K562 treated with DMSO at 1 percent for 48 hours (cell line): ENCODE measurements around the gene IL17RE. TPM values are rescaled to one million over a fixed set of nuclear protein-coding genes. Genes with fewer than 3 reads are reported as not detected.

Experiments
- total RNA-seq: library from RNA; unstranded; fragments of 300-600 nt; gene quantifications from 2 replicates; pipeline ENCODE4 v1.2.3, GENCODE V29; 2022; ENCODE audit warnings: low replicate concordance; ENCODE audit errors: extremely low read depth

The IL17RE gene, protein sequence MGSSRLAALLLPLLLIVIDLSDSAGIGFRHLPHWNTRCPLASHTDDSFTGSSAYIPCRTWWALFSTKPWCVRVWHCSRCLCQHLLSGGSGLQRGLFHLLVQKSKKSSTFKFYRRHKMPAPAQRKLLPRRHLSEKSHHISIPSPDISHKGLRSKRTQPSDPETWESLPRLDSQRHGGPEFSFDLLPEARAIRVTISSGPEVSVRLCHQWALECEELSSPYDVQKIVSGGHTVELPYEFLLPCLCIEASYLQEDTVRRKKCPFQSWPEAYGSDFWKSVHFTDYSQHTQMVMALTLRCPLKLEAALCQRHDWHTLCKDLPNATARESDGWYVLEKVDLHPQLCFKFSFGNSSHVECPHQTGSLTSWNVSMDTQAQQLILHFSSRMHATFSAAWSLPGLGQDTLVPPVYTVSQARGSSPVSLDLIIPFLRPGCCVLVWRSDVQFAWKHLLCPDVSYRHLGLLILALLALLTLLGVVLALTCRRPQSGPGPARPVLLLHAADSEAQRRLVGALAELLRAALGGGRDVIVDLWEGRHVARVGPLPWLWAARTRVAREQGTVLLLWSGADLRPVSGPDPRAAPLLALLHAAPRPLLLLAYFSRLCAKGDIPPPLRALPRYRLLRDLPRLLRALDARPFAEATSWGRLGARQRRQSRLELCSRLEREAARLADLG
- not detected in 2 replicates for total RNA-seq

DNA sequence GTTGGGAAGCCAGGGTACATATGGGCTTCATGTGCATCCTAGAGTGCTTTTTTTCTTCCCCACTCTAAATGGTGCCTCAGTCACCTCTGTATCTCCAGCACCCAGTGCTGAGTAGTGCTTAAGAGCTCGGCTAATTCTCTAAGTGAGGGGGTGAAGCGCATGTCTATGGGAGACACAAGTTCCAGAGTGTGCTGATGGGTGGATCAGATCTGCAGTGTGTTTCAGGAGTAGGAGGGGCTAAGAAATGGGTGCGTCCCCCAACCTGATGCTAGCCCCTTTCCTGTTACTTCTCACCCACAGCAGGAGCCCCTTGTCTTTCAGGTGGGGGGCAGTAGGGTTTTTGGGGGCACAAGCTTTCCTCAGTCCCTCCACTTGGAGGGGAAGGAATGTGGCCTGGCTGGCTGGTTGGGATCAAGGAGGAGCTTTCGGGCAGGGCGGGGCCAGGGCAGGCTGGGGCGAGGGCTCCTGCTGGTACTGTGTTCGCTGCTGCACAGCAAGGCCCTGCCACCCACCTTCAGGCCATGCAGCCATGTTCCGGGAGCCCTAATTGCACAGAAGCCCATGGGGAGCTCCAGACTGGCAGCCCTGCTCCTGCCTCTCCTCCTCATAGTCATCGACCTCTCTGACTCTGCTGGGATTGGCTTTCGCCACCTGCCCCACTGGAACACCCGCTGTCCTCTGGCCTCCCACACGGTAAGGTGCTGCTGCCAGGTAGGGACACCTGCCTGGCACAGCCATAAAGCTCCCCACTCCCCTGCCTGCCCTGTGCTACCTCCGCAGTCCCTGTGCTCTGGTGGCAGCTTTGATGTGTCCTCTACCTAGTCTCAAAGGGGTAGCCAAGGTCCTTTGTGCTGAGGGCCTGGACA, at the start of gene IL17RE:
IL17RE (plus strand) TSS at position 477 of the 866 bp plus-strand sequence; CDS start at position 562, 85 bp downstream.

DNA sequence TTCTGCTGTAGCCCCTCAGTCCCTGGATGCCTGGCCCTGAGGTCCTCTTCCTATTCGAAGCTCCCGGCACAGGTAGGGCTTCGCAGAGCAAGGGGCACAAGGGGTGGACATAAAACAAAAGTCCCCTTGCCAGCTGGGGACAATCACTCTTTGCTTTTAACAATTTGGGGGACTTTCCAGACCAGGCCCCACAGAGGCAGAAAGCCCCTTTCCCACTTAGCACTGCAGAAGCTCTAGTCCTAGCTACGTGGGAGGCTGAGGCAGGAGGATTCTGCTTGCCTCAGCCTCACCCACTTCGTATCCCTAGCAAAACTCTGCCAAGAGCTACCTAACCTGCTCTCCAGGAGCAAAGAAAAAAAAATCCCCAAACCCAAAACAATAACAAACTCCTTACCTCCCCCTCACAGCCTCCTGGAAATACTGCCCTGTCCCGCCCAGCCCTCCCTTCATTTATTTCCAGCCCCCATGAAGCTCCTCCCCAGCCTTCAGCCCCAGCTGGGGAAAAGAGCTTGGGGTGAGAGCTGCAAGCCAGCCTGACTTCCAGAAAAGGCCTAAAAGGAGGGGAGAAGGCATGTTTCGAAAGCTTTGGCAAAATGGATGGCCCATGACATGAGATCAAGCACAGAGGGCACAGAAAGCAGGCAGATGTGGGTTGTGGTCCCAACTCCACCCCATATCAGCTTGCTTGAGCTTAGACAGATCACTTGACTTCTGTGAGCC, 22.7 kb upstream of the IL17RE start, which contains the start of gene CIDEC:
CIDEC (minus strand) TSS at position 424 of the 720 bp plus-strand sequence. CDS start 1,767 bp downstream, outside the sequence.

DNA sequence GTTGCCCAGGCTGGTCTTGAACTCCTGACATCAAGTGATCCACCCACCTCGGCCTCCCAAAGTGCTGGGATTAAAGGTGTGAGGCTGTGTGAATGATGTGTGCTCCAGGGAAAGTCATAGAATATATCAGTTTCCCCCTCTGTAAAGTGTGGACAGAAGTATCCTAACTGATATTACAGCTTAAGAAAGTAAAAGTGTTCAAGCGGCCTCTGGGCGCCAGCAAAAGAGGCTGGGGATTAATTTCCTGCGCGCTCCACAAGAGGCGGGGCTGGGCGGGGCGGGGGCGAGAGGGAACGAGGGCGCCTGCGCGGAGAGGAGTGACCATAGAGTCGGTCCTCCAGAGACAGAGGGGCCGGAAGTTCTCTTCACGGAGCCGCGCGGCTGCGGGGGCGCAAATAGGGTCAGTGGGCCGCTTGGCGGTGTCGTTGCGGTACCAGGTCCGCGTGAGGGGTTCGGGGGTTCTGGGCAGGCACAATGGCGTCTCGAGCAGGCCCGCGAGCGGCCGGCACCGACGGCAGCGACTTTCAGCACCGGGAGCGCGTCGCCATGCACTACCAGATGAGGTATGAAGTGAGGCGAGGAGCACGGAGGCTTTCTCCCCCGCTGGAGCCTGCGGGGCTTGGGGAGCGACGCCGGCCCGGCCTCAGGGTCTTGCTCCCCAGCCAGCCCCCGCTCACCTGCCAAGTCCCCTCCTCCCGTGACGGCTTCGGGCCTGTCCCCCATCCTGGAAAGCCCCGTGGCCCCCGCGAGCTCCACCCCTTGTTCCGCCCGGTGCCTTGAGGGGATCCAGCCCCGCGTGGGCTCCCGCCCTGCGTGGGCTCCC, 12.2 kb upstream of the IL17RE start, which contains the start of gene JAGN1:
JAGN1 (plus strand) TSS at position 362 of the 823 bp plus-strand sequence; CDS start at position 475, 113 bp downstream.

DNA sequence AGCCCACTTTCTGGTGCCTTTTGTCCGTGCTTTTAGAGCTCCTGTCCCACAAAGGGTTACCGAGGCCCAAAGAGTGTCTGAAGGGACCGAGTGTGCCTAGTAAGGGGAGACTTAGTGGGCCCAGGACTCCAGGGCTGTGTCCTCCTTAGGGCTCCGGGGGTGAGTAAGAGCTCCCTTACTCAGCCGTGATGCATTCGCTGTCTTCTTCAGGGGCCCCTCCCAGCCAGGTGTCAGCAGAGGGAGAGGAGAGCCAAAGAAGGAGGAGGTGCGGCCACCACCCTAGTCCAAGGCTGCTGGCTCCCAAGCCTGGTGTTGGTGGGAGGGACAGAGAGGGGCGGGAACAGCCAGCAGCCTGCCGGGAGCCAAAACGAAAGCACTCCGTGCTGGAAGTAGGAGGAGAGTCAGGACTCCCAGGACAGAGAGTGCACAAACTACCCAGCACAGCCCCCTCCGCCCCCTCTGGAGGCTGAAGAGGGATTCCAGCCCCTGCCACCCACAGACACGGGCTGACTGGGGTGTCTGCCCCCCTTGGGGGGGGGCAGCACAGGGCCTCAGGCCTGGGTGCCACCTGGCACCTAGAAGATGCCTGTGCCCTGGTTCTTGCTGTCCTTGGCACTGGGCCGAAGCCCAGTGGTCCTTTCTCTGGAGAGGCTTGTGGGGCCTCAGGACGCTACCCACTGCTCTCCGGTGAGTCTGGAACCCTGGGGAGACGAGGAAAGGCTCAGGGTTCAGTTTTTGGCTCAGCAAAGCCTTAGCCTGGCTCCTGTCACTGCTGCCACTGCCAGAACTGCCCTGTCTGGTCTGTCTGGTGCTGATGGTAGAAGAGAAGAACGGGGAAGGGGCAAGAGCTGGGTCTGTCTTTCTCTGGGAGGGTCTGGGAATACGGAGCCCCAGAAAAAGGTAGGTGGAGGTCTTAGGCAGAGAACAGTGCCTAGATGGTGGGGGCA, 14.4 kb downstream of the IL17RE start, which contains the start of gene IL17RC:
IL17RC (plus strand) TSS at position 365 of the 947 bp plus-strand sequence; CDS start at position 583, 218 bp downstream.

DNA sequence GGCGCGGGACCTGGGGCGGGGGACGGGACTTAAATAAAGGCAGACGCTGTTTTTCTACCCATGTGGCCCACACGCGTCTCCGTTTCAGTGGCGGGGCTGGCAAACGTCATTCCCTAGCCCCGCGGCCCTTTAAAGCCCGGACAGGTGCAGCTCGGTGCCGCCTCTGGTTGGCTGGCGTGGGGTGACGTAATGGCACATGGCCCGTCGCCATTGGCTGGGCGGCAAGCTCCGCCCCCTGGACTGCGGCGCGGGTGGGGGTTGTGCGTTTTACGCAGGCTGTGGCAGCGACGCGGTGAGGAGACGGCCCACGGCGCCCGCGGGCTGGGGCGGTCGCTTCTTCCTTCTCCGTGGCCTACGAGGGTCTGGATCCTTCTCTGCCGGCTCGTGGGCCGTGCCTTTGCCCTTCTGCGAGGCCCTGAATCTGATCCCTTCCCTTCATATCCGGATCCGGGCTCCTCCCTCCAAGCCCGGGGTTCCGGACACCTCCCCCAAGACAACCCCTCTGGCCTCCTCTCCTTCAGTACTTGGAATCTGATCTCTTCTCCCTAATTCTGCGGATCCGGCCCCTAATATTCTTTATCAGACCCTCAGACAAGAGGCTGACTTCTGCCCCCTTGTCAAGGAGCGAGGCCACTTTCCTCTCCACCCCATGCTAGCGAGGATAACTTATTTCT, 31.1 kb downstream of the IL17RE start, which contains the start of gene CRELD1:
CRELD1 (plus strand) TSS at position 274 of the 674 bp plus-strand sequence. CDS start 605 bp downstream, outside the sequence.

DNA sequence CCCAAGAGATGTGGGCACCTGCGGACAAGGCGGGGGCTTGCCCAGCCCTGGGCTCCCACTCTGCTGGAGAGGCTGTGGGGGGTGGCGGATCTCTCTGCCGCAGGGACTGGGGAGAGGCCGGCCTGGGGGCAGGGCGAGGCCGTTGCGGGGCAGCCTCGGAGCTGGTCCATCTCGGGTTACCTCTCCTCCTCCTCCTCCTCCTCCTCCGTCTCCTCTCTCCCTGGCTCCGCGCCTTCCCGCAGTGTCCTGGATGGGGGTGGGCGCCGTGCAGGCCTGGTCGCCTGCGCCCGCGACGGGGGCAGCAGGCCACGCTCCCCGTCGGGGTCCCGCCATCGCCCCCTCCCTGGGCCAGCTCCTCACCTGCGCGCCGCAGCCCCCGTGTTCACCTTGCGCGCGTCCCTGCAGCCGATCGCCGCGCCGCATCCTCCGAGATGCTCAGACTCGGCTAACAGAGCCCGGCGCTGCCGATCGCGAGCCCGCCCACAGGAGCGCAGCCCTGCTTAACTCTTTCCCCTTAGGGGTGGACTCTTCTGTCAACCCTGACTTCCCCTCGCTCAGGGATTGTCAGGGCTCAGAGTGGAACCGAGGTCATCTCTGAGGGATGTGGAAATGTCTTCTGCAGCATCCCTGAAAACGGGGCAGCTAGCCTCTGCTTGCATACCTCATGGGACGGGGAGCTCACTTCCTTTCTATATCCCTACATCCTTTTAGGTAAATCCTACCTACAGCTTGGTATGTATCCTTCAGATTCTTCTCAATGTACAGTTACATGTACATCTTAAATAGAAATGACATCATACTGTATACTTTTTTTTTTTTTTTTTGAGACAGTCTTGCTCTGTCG, 49.5 kb downstream of the IL17RE start, which contains the start of gene PRRT3:
PRRT3 (minus strand) TSS at position 447 of the 844 bp plus-strand sequence. CDS start 2,293 bp downstream, outside the sequence.

Other genes starting within 250 kb of the IL17RE start
- gene CPNE9, start 199.0 kb upstream of the IL17RE start, total RNA-seq = not detected in 2 replicates
- gene BRPF1, start 171.1 kb upstream of the IL17RE start, total RNA-seq = not detected in 2 replicates
- gene OGG1, start 152.9 kb upstream of the IL17RE start, total RNA-seq = not detected in 2 replicates
- gene CAMK1, start 132.9 kb upstream of the IL17RE start, total RNA-seq = not detected in 2 replicates
- not detected in 2 replicates for gene TADA3, start 110.4 kb upstream of the IL17RE start, total RNA-seq
- not detected in 2 replicates for gene ARPC4, start 109.8 kb upstream of the IL17RE start, total RNA-seq
- not detected in 2 replicates for gene TTLL3, start 92.6 kb upstream of the IL17RE start, total RNA-seq
- not detected in 2 replicates for gene RPUSD3, start 58.8 kb upstream of the IL17RE start, total RNA-seq
- gene CIDEC, start 22.6 kb upstream of the IL17RE start, total RNA-seq = not detected in 2 replicates
- gene JAGN1, start 12.2 kb upstream of the IL17RE start, total RNA-seq = not detected in 2 replicates
- gene IL17RC, start 14.2 kb downstream of the IL17RE start, total RNA-seq = not detected in 2 replicates
- gene CRELD1, start 31.0 kb downstream of the IL17RE start, total RNA-seq = not detected in 2 replicates
- not detected in 2 replicates for gene PRRT3, start 49.6 kb downstream of the IL17RE start, total RNA-seq
- gene EMC3, start 84.0 kb downstream of the IL17RE start, total RNA-seq = not detected in 2 replicates
- not detected in 2 replicates for gene FANCD2, start 123.6 kb downstream of the IL17RE start, total RNA-seq
- gene FANCD2OS, start 205.4 kb downstream of the IL17RE start, total RNA-seq = not detected in 2 replicates
- not detected in 2 replicates for gene BRK1, start 212.8 kb downstream of the IL17RE start, total RNA-seq
- gene VHL, start 238.9 kb downstream of the IL17RE start, total RNA-seq = not detected in 2 replicates